HG02798 (cell line): Measurements from ENCODE around the gene CCT7.

Experiments
- ATAC-seq: cut with Tn5 transposase; IDR thresholded peaks from one replicate; pipeline ENCODE4 v1.9.1; 2021; ENCODE audit warnings: mild to moderate bottlenecking; ENCODE audit not compliant: unreplicated experiment, poor library complexity

The CCT7 gene

GRCh38 chr2:73291461-73292315 lies 57.6 kb downstream of the CCT7 start:
- ATAC-seq = no peak

GRCh38 chr2:73292316-73292905 lies 58.3 kb downstream of the CCT7 start:
- ATAC-seq = no peak

GRCh38 chr2:73292906-73293533 lies 58.9 kb downstream of the CCT7 start:
- peak; percentile 1 for ATAC-seq

- ATAC-seq = peak; percentile 94
These were observed 59.5 kb downstream of the CCT7 start, which contains the start of gene EGR4 for GRCh38 chr2:73293534-73294171. EGR4 (minus strand) TSS chr2:73293548; CDS start chr2:73293317, 231 bp downstream.

- ATAC-seq = no peak
These were observed 60.1 kb downstream of the CCT7 start for GRCh38 chr2:73294239-73294638.

GRCh38 chr2:73295751-73296400 lies 61.8 kb downstream of the CCT7 start:
- no peak for ATAC-seq

GRCh38 chr2:73297151-73297559 lies 63.0 kb downstream of the CCT7 start:
- no peak for ATAC-seq

GRCh38 chr2:73297586-73297985 lies 63.5 kb downstream of the CCT7 start:
- no peak for ATAC-seq

- ATAC-seq = no peak
These were observed 66.8 kb downstream of the CCT7 start for GRCh38 chr2:73300926-73301325.

- ATAC-seq = no peak
These were observed 67.5 kb downstream of the CCT7 start for GRCh38 chr2:73301636-73302035.
